ENCODE results near the gene RGS14.

The RGS14 gene

GRCh38 chr5:177346820-177347219 is 10.9 kb upstream of the RGS14 start:
- H3K79me2 ChIP-seq = peaks cover 36% of the 10 kb centered on the region
- no peak for TF ChIP-seq CTCF (IDR thresholded peaks at IDR 0.05)
- H3K27ac ChIP-seq = no peak overlapping the region
- H3K9ac ChIP-seq = no peak overlapping the region
- H3K4me1 ChIP-seq = peaks cover 9% of the 10 kb centered on the region
- H3K9me3 ChIP-seq (ENCODE audit: control insufficient read depth, low read length) = no peaks in the 10 kb centered on the region
- no peak overlapping the region for H2AFZ ChIP-seq
- no peaks in the 10 kb centered on the region for H3K36me3 ChIP-seq (ENCODE audit: control insufficient read depth, insufficient read depth, low read length)
- no peak overlapping the region for H3K4me3 ChIP-seq (ENCODE audit: low read depth, low read length)
- no peak overlapping the region for H3K4me2 ChIP-seq (ENCODE audit: low read length)
- H3K27me3 ChIP-seq (ENCODE audit: control insufficient read depth, insufficient read depth, low read length) = no peaks in the 10 kb centered on the region

GRCh38 chr5:177347699-177348098 is 10.0 kb upstream of the RGS14 start:
- TF ChIP-seq CTCF (IDR thresholded peaks at IDR 0.05) = no peak
- no peak overlapping the region for H3K4me2 ChIP-seq (ENCODE audit: low read length)
- no peak overlapping the region for H2AFZ ChIP-seq
- no peaks in the 10 kb centered on the region for H3K27me3 ChIP-seq (ENCODE audit: control insufficient read depth, insufficient read depth, low read length)
- no peaks in the 10 kb centered on the region for H3K9me3 ChIP-seq (ENCODE audit: control insufficient read depth, low read length)
- H3K79me2 ChIP-seq = peaks cover 30% of the 10 kb centered on the region
- no peak overlapping the region for H3K27ac ChIP-seq
- peaks cover 9% of the 10 kb centered on the region for H3K4me1 ChIP-seq
- H3K4me3 ChIP-seq (ENCODE audit: low read depth, low read length) = no peak overlapping the region
- H3K36me3 ChIP-seq (ENCODE audit: control insufficient read depth, insufficient read depth, low read length) = no peaks in the 10 kb centered on the region
- no peak overlapping the region for H3K9ac ChIP-seq

- Histone ChIP-seq H3K27me3 (ENCODE audit: control insufficient read depth, insufficient read depth, low read length) (no peaks in the 10 kb centered on the region), H3K27ac (no peak overlapping the region), H3K4me1 (peaks cover 9% of the 10 kb centered on the region), H2AFZ (no peak overlapping the region), H3K9ac (no peak overlapping the region), H3K36me3 (ENCODE audit: control insufficient read depth, insufficient read depth, low read length) (no peaks in the 10 kb centered on the region), H3K9me3 (ENCODE audit: control insufficient read depth, low read length) (no peaks in the 10 kb centered on the region), H3K4me2 (ENCODE audit: low read length) (no peak overlapping the region), H3K4me3 (ENCODE audit: low read depth, low read length) (no peak overlapping the region), H3K79me2 (peaks cover 22% of the 10 kb centered on the region)
- TF ChIP-seq CTCF (IDR thresholded peaks at IDR 0.05) = no peak
Measured at GRCh38 chr5:177349362-177349647, 8.4 kb upstream of the RGS14 start.

GRCh38 chr5:177349762-177350161 is 8.0 kb upstream of the RGS14 start:
- no peaks in the 10 kb centered on the region for H3K27me3 ChIP-seq (ENCODE audit: control insufficient read depth, insufficient read depth, low read length)
- H3K27ac ChIP-seq = no peak overlapping the region
- H3K36me3 ChIP-seq (ENCODE audit: control insufficient read depth, insufficient read depth, low read length) = no peaks in the 10 kb centered on the region
- H3K79me2 ChIP-seq = peaks cover 18% of the 10 kb centered on the region
- no peak overlapping the region for H3K4me2 ChIP-seq (ENCODE audit: low read length)
- peaks cover 9% of the 10 kb centered on the region for H3K4me1 ChIP-seq
- no peak overlapping the region for H3K9ac ChIP-seq
- no peak for TF ChIP-seq CTCF (IDR thresholded peaks at IDR 0.05)
- H3K4me3 ChIP-seq (ENCODE audit: low read depth, low read length) = no peak overlapping the region
- H2AFZ ChIP-seq = no peak overlapping the region
- no peaks in the 10 kb centered on the region for H3K9me3 ChIP-seq (ENCODE audit: control insufficient read depth, low read length)

- peak overlapping the region; percentile 89 for H2AFZ ChIP-seq
- H3K4me1 ChIP-seq = peaks cover 9% of the 10 kb centered on the region
- peak overlapping the region; percentile 99 for H3K4me3 ChIP-seq (ENCODE audit: low read depth, low read length)
- TF ChIP-seq CTCF (IDR thresholded peaks at IDR 0.05) = no peak
- no peaks in the 10 kb centered on the region for H3K27me3 ChIP-seq (ENCODE audit: control insufficient read depth, insufficient read depth, low read length)
- no peaks in the 10 kb centered on the region for H3K36me3 ChIP-seq (ENCODE audit: control insufficient read depth, insufficient read depth, low read length)
- H3K4me2 ChIP-seq (ENCODE audit: low read length) = peak overlapping the region; percentile 92
- H3K27ac ChIP-seq = peak overlapping the region; percentile 93
- peaks cover 13% of the 10 kb centered on the region for H3K79me2 ChIP-seq
- peak overlapping the region; percentile 95 for H3K9ac ChIP-seq
- H3K9me3 ChIP-seq (ENCODE audit: control insufficient read depth, low read length) = no peaks in the 10 kb centered on the region
Measured at GRCh38 chr5:177350776-177351391, 6.8 kb upstream of the RGS14 start.
